Pancreas (tissue), 10 donors: ENCODE measurements around the gene PIGO. TPM values are rescaled to one million over a fixed set of nuclear protein-coding genes. Genes with fewer than 3 reads are reported as not detected.

Source experiments
- ATAC-seq, 4 donors: fragments of 200-7000 bp; cut with Tn5 transposase; one replicate each; pipeline versions ENCODE4 v1.8.0 to v1.9.1; 2020; ENCODE audit warnings: mild to moderate bottlenecking in 4 of 4, moderate library complexity in 4 of 4
- DNase-seq, 6 donors: peaks; one replicate each; pipeline ENCODE4 v3.0.0-alpha.2; 2020
- FAIRE-seq: peaks from 2 replicates; lab custom pipeline; 2012; peaks lifted over from hg19 to GRCh38; lab: Jason Lieb, UNC
- H3K27ac ChIP-seq, 4 donors: fragments of 200-600 bp; sonication (generic); 1 replicate in 3 of 4; 2 replicates in 1 of 4; pipeline versions ENCODE4 v1.5.0 to v1.8.0; 2020
- H3K27me3 ChIP-seq, 4 donors: fragments of 200-600 bp; one replicate each; pipeline ENCODE4 v1.8.0; 2021
- H3K36me3 ChIP-seq, 3 donors: fragments of 200-600 bp; sonication (generic) in 1 of 3; one replicate each; pipeline versions ENCODE4 v1.5.0 to v1.8.0; 2020 to 2021
- H3K4me1 ChIP-seq, 3 donors: fragments of 200-600 bp; one replicate each; pipeline ENCODE4 v1.8.0; 2021
- H3K4me3 ChIP-seq, 4 donors: fragments of 200-600 bp; sonication (generic) in 2 of 4; one replicate each; pipeline versions ENCODE4 v1.5.0 to v1.8.0; 2020 to 2021
- H3K9me3 ChIP-seq, 4 donors: fragments of 200-600 bp; one replicate each; pipeline ENCODE4 v1.8.0; 2021
- WGBS, 2 donors: extraction: QIAGEN DNeasy Blood & Tissue Kit; methylation state at CpG; one replicate each; pipeline ENCODE4 v1.1.7; 2013; 5-methylcytosine and 5-hydroxymethylcytosine counted together
- intact Hi-C, 3 donors: fragments of 100-400 bp; cut with DNase I; formaldehyde crosslinking; loops; one replicate each; pipeline versions ENCODE4 v1.11.1 to v1.14.2; 2022
- polyA plus RNA-seq, 2 donors: library from polyadenylated mRNA; stranded (reverse); fragments of 200-250 nt; gene quantifications; one replicate each; pipeline ENCODE4 v1.2.3, GENCODE V29; 2013
- total RNA-seq, 6 donors: library from RNA; stranded (reverse); fragmentation: NEBNext Ultra II Directional in 4 of 6; extraction: Animal tissue kit (Norgen Biotek cat#: 25700) in 4 of 6; gene quantifications; one replicate each; pipeline versions ENCODE4 v1.2.1 to v1.2.4, GENCODE V29; 2021 to 2023
- TF ChIP-seq, protein P1 (sequence below), 4 donors: fragments of 200-600 bp; sonication (generic) in 3 of 4; IDR thresholded peaks; one replicate each; pipeline versions ENCODE4 v1.5.0 to v1.8.0; 2021; ENCODE audit warnings: antibody characterized with exemption in 4 of 4
- donor health status: healthy with polysubstance abuse.
- donor health status: DM: no; HTN: no; CAD: no; lungs with moderate emphysema.
- donor health status: DM: no; HTN: no; CAD: no.
- donor health status: control.
- donor health status: control.
- donor health status: Bipolar disorder and iron deficiency.
- donor health status: DM: yes; HTN: yes; CAD: no.
- donor health status: DM: no; HTN: no; CAD: no.
- donor health status: DM: no; HTN: no; CAD: no.
- donor health status: DM: yes; HTN: yes; CAD: no.

Gene PIGO
- total and polyA plus RNA-seq, 8 donors = 14.2 to 26.1 (median 17.7) TPM

DNA sequence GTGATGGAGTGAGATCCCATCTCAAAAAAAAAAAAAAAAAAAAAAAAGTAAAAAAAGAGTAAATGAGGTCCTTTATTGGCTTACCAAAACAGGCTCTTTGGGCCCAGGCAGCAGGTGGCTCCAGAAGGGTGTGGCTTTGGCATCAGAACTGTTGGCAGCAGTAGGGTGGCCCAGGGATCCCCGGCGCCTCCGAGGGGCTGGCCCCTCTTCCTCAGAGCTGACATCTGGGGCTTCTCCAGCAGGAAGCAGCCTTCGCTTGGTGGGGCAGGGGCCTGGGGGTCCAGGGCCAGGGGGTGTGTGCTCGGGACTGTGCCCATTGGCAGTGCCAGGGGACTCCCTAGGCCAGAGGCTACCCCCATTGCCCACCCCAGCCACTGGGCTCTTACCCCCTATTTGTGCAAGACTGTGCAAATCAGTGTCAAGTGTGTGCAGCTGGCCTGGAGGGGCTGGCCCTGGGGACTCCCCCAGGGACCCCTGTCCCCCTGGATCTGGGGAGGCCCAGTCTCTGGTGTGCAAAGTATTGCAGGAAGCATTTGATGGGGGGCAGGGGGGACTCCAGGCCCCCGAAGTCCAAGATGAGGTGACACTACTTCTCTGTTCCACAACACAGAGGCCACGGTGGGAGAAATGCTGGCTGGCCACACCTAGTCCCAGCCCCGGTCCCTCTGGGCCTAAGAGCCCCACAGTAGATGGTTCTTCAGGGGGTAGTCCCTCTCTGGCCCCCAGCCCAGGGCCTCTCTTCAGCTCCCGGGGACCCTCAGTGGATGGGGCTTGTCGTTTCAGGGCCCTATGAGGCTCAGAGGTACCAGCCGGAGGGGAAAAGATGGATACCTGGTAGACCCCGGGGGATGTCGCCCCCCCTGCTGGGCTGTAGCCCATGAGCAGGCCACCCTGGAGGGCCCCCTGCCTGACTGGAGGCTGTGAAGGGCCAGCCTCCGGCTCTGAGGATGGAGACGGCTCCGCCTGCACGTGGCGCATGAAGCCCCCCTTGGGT lies 11.2 kb upstream of the PIGO start:
- DNase-seq (peak in 2 of 6 donors; percentile 13 to 78), FAIRE-seq (no peak), ATAC-seq (no peak)
- Histone ChIP-seq H3K4me1 (peaks cover 0 to 19% (median 7%) of the 10 kb centered on the region in 3 donors), H3K9me3 (no peaks in the 10 kb centered on the region), H3K27ac (no peak overlapping the region), H3K36me3 (peaks cover 0 to 9% (median 0%) of the 10 kb centered on the region in 3 donors), H3K27me3 (no peaks in the 10 kb centered on the region), H3K4me3 (no peak overlapping the region)
- intact Hi-C loops = no loop called here
- 80 to 84% methylated on average over 18 of the region's 18 CpGs for WGBS, 2 donors
- TF ChIP-seq, protein P1, sequence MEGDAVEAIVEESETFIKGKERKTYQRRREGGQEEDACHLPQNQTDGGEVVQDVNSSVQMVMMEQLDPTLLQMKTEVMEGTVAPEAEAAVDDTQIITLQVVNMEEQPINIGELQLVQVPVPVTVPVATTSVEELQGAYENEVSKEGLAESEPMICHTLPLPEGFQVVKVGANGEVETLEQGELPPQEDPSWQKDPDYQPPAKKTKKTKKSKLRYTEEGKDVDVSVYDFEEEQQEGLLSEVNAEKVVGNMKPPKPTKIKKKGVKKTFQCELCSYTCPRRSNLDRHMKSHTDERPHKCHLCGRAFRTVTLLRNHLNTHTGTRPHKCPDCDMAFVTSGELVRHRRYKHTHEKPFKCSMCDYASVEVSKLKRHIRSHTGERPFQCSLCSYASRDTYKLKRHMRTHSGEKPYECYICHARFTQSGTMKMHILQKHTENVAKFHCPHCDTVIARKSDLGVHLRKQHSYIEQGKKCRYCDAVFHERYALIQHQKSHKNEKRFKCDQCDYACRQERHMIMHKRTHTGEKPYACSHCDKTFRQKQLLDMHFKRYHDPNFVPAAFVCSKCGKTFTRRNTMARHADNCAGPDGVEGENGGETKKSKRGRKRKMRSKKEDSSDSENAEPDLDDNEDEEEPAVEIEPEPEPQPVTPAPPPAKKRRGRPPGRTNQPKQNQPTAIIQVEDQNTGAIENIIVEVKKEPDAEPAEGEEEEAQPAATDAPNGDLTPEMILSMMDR (IDR thresholded peaks at IDR 0.05) = no peak

DNA sequence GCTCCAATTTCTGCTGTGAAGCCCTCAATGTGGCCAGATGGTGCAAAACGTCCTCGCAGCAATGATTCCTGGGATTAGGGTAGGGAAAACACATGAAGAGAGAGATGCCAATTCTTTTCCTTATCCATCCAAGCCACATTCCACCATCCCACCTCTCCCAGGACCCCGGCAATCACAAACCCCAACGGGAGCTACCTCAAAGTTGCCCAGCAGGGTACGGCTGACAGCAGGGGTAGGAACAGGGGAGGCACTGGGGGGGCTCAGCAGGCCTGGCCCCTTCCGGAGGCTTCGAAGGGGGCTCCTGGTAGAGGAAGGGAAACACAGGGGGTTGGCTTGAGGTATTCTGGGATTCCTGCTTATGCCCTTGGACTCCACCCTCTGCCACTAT lies 9.9 kb upstream of the PIGO start:
- no peaks in the 10 kb centered on the region for H3K9me3 ChIP-seq
- 85 to 91% methylated on average over 7 of the region's 7 CpGs for WGBS, 2 donors

DNA sequence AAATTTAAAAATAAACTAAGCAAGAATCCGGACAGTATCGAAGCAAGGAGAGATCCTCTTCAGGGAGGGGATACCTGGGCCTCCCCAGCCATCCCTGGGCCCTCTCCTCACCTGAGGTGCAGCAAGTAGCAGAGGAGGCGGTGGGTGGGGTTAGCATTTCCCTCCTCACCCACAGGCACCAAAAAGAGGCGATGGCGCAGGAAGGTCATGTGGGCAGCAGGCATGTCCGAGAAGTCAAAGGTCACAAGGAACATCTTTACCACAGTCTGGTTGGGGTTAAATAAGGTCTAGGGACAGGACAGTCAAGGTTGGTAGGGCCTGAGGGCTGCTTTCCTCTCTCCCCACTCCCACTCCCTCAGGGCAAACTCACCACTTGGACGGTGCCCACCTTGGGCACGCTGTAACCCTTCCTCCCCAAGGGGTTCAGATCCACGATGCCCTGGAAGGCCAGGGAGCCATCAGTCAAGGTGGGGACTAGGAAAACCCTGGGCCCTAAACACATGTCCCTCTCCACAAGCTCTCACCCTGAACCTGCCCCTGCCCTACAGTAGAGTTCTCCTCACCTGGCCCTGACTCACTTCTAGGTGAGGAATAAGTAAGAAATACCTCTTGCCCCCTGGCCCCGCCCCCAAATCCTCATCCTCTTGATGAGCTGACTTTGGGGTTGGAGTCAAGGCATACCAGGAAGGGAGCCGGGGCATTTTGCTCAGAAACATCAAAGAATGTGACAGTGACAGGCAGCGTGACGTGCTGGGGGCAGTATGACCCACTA lies 9.4 kb upstream of the PIGO start:
- FAIRE-seq (no peak), DNase-seq (no peak), ATAC-seq (no peak)
- 89 to 92% methylated on average over 13 of the region's 13 CpGs for WGBS, 2 donors
- peaks cover 0 to 9% (median 0%) of the 10 kb centered on the region in 3 donors for H3K36me3 ChIP-seq
- H3K27ac ChIP-seq = no peak overlapping the region
- TF ChIP-seq, protein P1 (IDR thresholded peaks at IDR 0.05) = no peak
- no peaks in the 10 kb centered on the region for H3K9me3 ChIP-seq
- intact Hi-C loops = no loop called here
- H3K4me3 ChIP-seq = no peak overlapping the region
- H3K4me1 ChIP-seq = peaks cover 0 to 20% (median 6%) of the 10 kb centered on the region in 3 donors
- no peaks in the 10 kb centered on the region for H3K27me3 ChIP-seq

More for the DNA sequence above, 9.9 kb upstream of the PIGO start:
- ATAC-seq (no peak), FAIRE-seq (no peak), DNase-seq (no peak)
- TF ChIP-seq, protein P1 (IDR thresholded peaks at IDR 0.05) = no peak
- Histone ChIP-seq H3K36me3 (peaks cover 0 to 9% (median 0%) of the 10 kb centered on the region in 3 donors), H3K27me3 (no peaks in the 10 kb centered on the region), H3K4me3 (no peak overlapping the region), H3K27ac (no peak overlapping the region), H3K4me1 (peaks cover 0 to 22% (median 9%) of the 10 kb centered on the region in 3 donors)
- intact Hi-C loops = no loop called here

DNA sequence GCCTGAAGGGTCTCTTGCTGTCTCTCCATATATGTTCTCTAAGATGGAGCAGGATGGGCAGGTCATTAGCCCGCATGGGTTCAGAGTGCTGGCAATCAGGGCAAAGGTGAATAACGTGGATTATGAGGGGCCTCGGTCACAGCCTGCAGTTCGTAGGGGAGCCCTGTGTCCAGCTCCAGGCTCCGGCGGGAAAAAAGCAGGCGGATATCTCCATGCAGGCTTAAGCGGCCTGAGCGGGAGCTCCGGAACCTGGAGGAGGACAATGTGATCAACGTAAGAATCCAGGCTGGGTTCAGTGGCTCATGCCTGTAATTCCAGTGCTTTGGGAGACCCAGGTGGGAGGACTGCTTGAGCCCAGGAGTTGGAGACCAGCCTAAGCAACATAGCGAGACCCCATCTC lies 8.7 kb upstream of the PIGO start:
- DNase-seq (no peak), ATAC-seq (no peak), FAIRE-seq (no peak)
- peaks cover 0 to 14% (median 6%) of the 10 kb centered on the region in 3 donors for H3K4me1 ChIP-seq
- H3K4me3 ChIP-seq = no peak overlapping the region
- no peaks in the 10 kb centered on the region for H3K27me3 ChIP-seq
- no peaks in the 10 kb centered on the region for H3K9me3 ChIP-seq
- H3K36me3 ChIP-seq = peaks cover 0 to 11% (median 0%) of the 10 kb centered on the region in 3 donors
- 88 to 90% methylated on average over 12 of the region's 12 CpGs for WGBS, 2 donors
- intact Hi-C loops = no loop called here
- TF ChIP-seq, protein P1 (IDR thresholded peaks at IDR 0.05) = no peak
- no peak overlapping the region for H3K27ac ChIP-seq
